GM12872 (cell line): Measurements from ENCODE around the gene SPAG16.

Experiments used
- CTCF ChIP-seq: IDR thresholded peaks from 3 replicates; pipeline ENCODE4 v1.5.1; 2011; ENCODE audit warnings: low read depth, mild to moderate bottlenecking, low read length, moderate library complexity; ENCODE audit not compliant: insufficient read depth

SPAG16 gene

GRCh38 chr2:213288913-213289700, 4.8 kb downstream of the SPAG16 start:
- no peak for TF ChIP-seq CTCF

- TF ChIP-seq CTCF = no peak
These were observed 6.2 kb downstream of the SPAG16 start for GRCh38 chr2:213290501-213290900.

DNA sequence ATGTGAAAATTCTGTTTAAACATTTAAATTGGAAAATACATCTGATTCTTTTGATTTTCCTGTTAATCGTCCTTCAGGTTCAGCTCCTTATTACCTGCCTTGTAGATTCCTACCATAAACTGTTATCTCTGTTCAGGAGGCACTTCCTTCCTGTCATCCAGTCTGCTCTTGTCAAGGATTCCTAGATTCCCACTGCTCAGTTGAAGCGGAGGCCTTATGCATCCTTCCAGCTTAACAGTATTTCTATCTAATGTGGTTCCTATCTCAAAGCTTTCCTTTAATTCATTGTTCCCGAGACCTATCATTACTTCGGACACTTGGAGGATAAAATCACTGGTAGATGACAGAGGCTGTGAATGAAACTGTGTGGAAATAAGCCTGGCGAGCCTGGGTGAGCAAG, 12.0 kb downstream of the SPAG16 start:
- no peak for TF ChIP-seq CTCF

DNA sequence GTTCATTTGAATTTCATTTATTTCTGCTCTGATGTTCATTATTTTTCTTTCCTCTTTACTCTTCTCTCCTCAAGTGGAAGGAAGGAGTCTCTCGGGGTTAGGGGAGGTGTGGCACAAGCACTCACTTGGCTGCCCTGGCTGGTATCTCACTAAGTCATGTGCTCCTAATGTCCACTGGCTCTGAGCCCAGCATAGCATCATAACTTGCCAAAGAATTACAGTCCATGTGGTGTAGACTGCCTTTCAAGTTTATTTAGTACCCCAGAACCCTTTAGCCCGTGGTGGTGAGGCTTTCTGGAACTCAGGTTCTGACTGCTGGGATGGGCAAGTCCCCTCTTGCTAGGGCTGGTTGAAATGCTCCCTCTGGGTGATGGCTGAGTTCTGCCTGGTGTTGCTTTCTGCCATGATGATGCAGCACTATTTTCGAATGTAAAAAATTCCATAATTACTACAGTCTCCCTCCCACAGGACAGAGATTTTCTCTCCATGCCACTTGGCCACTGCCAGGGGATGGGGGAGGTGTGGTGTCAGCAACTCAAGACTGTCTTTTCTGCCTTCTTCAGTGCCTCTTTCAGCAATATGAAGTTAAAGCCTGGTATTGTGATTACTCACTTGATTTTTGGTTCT, 22.2 kb downstream of the SPAG16 start:
- TF ChIP-seq CTCF = no peak

- TF ChIP-seq CTCF = no peak
These were observed 31.1 kb downstream of the SPAG16 start for GRCh38 chr2:213315168-213315876.

- TF ChIP-seq CTCF = no peak
These were observed 31.9 kb downstream of the SPAG16 start for GRCh38 chr2:213316001-213316735.

DNA sequence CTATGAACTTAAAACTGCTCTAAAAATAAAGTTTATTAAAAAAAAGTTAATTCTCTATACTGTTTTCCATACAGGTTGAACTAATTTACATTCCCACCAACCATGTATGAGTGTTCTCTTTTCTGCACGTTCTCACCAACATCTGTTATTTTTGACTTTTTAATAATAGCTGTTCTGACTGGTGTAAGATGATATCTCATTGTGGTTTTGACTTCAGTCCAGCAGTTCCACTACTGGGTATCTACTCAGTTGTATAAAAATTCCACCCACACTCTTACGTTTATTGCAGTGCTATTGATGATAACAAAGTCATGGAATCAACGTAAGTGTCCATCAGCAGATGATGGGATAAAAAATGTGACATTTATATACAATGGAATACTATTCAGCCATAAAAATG, 33.7 kb downstream of the SPAG16 start:
- no peak for TF ChIP-seq CTCF
